DMS114 treated with DMSO at 0.1 percent for 48 hours (cell line): ENCODE results near the gene FBXL3.
"Not testable (repeated sequence)": the region's sequence is repeated elsewhere in the genome, so short reads cannot be mapped to it uniquely, and the experiment has no call there.

Experiments
- DNase-seq: peaks from one replicate; lab custom pipeline; 2025; ENCODE audit not compliant: unreplicated experiment; lab: John Stamatoyannopoulos, UW

FBXL3 gene

DNA sequence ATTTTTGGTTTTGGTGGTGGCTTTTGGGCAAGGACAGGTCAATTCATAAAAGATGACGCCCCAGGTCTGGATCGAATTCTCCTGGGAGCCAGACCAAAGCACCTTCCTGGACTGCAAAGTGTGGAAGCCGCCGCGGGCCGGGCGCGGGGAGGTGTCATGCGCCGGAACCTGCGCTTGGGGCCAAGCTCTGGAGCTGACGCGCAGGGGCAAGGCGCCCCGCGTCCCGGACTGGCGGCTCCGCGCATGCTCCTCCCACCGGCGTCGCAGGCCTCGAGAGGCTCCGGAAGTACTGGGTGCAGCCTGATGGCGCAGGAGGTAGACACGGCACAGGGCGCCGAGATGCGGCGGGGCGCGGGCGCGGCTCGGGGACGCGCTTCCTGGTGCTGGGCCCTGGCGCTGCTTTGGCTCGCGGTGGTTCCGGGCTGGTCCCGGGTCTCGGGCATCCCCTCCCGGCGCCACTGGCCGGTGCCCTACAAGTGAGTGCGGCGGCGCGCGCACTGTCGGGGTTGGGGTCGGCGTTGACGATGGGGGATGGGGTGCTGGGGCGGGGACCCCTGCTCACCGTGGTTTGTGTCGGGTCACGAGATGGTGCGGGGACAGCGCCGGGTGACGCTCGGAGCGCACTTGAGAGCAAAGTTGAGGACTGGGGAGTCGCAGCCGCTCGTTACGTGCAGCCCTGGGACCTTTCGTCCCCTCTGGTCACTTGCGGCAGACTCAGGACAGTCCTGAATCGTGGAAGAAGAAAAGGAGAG lies 35.0 kb downstream of the FBXL3 start, which contains the start of gene CLN5:
Gene CLN5, plus strand, starts transcription at position 286 of the 752 bp plus-strand sequence. Its CDS starts 18 bp downstream, at position 304.
- peak; percentile 51 for DNase-seq

DNA sequence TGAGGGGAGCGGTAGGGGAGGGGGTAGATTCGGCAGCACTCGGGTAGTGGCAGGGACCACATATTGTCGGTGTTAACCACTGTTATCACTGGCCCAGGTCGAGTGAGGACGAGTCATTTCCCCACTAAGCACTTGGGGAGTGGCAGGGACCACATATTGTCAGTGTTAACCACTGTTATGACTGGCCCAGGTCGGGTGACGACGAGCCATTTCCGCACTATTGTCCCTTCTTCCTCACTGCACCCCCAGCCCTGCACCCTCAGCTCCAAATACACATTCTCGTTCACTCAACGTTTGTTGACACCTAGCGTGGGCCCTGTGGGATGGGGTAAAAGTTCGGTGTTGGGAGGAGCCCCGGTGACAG lies 35.5 kb downstream of the FBXL3 start:
- DNase-seq = no peak

DNA sequence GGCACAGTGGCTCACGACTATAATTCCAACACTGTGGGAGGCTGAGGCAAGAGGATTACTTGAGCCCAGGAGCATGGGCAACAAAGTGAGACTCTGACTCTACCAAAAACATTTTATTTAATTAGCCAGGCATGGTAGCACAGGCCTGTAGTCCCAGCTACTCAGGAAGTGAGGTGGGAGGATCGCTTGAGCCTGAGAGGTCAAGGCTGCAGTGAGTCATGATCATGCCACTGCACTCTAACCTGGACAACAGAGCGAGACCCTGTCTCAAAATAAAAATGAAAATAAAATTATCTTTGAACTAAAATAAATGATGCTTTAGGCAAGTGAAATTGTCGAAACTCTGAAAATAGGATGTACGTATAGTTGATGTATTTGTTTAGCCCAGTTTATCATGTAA lies 43.3 kb downstream of the FBXL3 start:
- DNase-seq = no peak

DNA sequence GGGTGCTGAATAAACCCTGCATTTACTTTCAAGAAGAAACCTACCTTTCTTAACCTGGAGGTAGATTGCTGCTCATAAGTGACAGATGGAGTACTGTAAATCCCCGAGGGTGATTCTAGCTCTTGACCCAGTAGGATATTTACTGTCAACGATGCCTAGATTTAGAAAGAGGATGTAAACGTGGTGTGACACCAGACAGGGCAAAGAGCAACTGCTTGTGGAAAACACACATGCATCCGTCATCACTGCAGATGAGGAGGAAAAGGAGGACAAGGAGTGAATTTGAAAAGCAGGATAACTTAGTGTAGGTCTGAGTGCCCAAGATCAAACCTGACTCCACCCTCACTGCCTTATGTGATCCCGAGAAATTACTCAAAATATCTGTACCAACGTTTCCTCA lies 44.9 kb downstream of the FBXL3 start:
- no peak for DNase-seq

DNA sequence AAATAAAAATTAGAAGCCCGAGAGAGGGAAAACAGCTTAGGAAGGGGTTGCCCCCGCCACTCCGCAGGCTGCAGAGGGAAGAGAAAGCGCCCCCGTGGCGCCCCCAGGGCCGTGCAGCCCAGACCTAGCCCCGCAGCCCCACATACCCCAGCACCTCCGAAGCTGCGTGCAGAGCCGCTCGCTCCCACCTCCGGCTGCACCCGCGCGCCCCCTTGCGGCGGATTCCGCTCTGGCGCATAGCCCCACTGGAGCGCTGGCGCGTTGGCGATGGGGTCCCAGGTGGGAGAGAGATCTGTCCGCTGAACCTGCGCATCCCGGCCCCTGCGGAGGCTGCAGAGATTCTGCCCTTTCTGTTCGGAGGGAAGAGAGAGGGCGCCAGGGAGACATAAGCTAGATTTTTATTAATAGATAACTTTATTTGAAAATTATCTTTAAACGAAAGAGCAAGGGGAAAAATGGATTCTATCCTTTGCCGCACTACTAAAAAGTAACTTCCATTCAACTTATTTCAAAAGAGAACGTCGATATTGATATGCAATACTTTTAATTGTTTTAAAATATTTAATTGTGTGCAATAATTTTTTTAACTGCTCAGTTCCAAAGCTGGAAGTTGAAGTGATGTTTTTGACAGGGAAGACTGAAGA lies 46.8 kb downstream of the FBXL3 start:
- DNase-seq = peak; percentile 9

DNA sequence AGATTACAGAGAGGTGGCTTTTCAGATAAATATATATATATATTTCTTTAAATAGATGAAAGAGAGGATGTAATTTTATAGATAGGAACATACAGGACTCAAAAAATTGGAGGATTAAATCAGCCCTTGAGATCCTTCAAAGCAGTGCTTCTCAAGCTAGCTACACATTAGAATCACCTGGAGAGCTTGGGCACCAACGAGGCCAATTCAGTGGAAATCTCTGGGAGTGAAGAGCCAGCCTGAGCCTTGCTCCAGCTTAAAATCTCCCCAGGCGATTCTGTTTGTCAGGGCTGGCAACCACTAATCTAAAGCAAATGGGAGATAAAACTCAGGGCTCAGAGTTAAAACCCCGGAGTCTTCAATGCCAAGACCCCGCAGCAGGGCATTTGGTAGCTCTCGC lies 50.0 kb downstream of the FBXL3 start:
- no peak for DNase-seq

DNA sequence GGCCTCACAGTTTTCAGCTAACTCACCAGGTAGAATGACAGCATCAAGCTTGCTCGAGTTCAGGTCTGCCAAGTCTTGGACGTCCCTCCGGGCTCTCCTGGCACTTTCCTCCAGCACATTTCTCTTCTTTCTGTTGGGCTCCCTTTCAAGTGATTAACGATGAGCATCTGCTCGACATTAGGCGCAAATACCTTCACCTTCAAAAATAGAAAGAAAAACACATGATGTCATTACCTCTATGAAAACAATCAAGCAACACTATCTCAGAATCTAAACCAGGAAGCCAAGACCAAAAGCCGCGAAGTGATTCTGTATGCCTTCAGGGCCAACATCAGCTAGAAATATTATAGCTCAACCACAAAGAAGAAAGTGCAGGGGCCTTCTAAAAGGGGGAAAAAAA lies 50.5 kb downstream of the FBXL3 start:
- no peak for DNase-seq

DNA sequence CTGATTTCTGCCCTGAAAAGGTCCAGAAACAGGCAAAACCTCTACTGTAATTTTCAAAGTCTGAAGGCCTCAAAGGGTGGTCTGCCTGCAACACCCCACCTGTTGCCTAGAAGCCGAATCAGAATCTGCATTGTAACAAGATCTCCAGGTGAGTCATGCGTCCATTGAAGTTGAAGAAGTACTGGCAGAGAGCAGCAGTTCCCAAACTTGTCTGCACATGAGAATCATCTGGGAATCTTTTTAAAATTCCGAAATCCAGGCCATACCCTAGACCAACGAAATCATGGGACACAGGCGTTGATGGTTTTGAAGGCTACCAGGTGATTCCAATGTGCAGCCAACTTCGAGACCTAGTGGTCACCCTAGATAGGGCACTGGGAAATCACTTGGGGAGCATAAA lies 51.1 kb downstream of the FBXL3 start:
- DNase-seq = no peak

DNA sequence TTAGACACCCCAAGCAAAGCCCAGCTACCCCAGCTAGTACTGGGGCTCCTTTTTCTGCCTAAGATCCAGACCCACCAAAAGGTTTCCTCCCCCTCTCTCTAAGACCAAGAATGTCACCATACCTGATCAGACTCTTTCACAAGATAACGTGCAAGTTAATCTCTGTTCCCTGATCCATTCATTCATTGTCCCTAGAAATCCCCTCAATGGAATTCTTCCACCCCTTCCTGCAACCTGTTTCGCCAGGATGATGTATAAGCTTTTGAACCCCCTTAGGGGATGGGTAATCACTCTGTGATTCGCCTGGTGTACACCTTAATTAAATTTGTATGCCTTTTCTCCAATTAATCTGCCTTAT lies 52.4 kb downstream of the FBXL3 start:
- DNase-seq = no peak

DNA sequence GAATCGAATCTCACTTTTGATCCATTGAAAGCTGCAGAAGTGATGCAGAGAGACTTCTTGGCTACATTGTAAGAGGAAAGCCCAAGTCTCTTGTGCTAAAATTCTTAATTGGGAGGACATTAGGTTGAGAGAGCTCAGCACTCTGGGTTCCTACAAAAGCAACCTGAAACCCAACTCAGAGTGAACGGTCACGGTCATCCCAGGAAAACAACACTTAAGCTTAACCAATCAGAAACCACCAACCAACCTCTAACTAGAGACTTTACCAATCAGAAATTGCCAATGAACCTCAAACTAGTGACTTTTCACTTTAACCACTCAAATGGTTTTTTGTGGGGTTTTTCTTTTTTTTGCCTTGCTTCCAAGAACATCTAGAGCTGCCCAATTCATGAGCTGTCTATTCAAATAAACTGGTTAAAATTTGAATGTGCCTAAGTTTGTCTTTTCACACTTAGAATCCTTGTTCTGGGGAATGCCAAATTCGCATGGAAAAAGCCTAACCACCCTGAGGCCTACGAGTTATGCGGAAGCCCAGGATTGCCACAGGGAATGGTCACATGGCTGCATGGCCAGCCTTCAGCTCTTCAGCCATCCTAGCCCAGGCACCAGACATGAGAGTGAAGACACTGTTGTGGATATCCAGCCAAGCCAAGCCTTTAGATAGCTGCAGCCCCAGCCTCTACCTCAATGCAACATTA lies 52.9 kb downstream of the FBXL3 start:
- DNase-seq = no peak

DNA sequence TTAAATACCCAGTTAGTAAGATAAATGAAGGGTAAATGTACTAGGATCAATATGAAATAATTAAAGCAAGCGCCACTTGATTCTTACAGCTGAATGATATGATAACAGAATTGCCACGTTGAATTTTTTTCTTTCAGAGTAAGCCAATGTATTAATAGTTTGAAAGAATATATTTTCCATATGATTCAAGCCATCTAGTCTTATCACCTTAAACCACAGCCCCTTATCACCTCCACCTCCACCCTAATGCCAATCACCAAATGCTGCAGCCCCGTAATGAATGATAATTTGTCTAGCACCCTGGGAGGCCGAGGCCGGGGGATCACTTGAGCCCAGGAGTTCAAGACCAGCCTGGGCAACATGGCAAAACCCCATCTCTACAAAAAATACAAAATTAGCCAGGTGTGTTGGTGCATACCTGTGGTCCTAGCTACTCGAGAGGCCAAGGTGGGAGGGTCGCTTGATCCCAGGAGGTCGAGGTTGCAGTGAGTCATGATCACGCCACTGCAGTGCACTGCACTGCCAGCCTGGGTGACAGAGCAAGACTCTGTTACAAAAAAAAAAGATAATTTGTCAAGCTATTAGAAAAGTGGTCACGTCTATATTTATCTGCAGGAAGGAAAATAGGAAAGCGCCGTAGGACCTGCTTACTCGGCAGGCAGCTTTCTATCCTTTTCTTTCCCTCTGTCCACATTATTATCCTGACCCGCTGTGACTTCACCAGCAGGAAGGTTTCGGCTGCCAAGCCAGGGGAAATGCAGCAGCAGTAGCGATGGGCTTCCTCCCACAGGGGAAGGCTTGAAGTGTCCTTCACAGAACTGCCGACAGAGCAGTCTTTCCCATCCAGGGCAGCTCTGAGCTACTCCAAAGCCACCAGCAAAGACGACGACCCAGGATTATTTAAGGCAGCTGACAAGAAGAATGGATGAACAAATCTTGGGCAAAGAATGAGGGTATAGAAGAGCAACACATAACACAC lies 54.8 kb downstream of the FBXL3 start:
- DNase-seq = no peak

DNA sequence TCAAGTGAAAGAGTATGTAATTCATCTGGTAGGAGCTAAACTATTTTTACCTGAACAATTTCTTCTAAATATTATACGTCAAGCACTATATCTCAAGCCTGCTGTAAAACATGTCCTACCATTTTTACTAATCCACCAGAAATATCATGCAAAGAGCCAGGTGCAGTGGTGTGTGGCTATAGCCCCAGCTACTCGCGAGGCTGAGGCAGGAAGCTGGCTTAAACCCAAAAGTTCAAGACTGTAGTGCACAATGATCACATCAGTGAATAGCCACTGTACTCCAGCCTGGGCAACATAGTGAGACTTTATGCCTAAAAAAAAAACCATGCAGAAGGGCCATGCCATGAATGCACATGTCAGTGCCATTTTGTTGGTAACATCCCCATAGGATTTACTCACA lies 55.7 kb downstream of the FBXL3 start:
- DNase-seq = no peak

DNA sequence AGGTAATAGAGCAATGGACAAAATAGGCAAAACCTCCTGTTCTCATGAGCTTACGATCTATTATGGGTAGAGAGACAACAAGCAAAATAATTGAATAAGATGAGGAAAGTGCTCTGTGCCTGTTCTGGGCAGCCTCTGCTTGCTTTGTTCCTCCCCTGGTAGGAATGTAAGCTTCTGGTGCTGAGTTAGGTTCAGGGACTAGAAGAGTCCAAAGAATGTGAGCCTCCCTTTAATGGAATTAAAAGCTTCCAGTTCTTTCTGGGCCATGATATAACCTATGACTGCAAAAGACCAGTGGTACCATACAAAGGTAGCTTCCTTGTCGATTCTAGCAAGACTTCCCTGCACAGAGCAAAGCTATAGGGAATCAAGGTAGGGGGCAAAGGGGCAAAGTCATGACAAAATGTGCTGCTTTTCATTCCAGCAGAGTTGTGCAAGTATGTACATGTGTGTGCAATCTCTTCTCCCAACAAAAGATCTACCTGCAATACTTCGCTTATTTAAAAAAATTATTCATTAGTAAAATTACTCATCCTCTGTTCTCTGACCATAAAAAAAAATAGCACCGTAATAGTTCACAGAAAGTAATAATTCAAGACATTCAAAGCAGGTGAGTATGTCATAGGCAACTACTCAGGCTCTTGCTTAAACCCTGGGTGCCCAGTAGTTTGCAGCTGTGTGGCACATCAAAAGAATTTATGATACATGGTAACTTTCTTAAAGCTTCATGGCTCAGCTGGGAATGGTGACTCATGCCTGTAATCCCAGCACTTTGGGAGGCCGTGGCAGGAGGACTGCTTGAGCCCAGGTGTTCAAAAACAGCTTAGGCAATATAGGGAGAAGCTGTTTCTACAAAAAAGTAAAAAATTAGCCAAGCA lies 57.2 kb downstream of the FBXL3 start:
- DNase-seq = no peak

DNA sequence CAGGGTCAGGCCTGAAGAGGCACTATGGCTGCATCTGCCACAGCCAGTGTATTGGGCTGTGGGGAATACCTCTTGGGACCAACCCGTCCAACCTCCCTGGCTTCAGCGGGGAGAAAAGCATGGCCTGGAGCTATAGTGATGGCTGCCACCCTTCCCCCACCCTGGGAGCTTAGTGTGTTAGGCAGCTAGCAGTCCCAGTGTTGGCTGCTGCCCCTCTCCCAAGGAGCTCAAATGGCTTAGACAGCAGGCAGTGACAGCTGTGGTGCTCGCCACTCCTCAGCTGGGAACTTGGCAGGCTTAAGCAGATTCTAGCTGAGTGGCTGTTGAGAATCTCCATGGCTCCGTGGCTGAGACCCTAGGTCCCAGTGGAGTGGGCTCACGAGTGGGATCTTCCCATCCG lies 58.9 kb downstream of the FBXL3 start:
- no peak for DNase-seq

DNA sequence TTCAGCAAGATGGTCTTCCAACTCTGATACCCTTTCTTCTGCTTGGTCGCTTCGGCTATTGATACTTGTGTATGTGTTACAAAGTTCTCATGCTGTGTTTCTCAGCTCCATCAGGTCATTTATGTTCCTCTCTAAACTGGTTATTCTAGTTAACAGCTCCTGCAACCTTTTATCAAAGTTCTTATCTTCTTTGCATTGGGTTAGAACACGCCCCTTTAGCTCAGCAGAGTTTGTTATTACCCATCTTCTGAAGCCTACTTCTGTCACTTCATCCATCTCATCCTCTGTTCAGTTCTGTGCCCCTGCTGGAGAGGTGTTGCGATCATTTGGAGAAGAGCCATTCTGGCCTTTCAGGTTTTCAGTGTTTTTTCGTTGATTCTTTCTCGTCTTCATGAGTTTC lies 59.9 kb downstream of the FBXL3 start:
- DNase-seq = no peak

DNA sequence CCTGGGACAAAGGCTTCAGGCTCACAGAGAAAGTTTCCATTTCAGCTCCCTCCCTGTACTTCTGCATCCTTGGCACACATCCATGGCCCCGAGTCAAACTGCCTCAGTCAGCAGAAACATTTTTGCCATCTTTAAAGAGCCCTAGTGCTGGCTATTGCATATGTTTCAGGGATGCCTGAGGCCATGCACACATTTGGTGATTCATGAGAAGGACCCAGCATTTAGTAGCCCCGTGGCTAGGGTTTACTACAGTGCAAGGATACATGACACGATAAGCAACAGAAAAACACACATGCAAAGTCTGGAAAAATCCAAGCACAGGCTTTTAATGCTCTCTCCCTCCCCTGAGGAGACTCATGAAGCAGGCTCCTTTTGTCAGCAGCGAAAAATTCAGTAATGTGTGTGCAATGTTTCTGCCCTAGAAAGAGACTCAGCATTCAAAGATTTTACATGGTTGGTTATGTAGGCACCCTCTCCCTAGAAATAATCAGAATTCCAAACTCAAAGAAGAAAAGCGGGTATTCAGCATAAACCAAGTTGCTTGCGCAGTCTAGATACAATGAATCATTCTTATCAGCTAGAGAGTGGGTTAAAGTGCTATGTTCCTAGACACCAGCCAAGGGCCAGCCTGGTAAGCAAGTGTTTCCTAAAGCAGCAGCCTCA lies 61.1 kb downstream of the FBXL3 start:
- DNase-seq = no peak

DNA sequence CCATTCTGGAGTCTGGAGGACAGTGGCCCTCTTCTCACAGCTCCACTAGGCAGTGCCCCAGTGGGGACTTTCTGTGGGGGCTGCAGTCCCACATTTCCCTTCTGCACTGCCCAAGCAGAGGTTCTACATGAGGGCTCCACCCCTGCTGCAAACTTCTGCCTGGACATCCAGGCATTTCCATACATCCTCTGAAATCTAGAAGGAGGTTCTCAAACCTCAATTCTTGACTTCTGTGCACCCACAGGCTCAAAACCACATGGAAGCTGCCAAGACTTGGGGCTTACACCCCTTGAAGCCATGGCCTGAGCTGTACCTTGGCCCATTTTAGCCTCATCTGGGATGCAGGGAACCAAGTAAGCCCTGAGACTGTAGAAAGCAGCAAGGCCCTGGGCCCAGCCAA lies 67.2 kb downstream of the FBXL3 start:
- DNase-seq = not testable (repeated sequence)

DNA sequence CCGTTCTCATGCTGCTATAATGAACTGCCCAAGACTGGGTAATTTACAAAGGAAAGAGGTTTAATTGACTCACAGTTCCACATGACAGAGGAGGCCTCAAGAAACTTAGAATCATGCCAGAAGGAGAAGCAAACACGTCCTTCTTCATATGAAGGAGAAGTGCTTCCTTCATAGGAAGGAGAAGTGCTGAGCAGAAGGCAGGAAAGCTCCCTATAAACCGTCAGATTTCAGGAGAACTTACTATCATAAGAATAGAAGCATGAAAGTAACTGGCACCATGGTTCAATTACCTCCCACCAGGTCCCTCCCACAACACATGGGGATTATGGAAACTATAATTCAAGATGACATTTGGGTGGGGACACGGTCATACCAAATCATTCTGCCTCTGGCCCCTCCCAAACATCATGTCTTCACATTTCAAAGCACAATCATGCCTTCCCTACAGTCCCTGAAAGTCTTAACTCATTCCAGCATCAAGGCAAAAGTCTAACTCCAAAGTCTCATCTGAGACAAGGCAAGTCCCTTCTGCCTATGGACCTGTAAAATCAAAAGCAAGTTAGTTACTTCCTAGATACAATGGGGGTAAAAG lies 68.0 kb downstream of the FBXL3 start:
- DNase-seq = no peak

DNA sequence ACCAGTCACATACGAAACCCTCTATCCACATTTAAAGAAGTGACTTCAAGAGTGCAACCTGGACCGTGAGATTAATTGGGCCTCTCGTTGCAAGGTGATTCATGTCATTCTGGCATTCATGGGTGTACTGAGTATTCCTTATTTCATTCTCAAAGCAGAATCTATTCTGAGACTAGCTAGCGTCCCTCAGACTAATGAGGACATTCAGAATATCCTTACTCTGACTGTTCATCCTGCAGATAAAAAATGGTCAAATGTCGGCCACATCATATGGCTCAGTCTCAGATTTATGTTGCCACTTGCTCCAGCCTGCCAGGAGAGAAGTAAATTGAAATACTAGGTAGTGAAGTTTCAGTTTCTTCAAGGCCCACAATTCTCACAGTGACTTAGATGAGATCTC lies 71.3 kb downstream of the FBXL3 start:
- no peak for DNase-seq
